Fibroblast of lung (primary cell): ENCODE measurements around the gene ZNF219. TPM values are rescaled to one million over a fixed set of nuclear protein-coding genes. Genes with fewer than 3 reads are reported as not detected.

Experiments
- DNase-seq, 2 donors: peaks; one replicate each; pipeline versions ENCODE4 v3.0.0 to v3.0.0-alpha.2; 2010; ENCODE audit warnings: low read depth in 2 of 2
- H2AFZ ChIP-seq: 2 replicates; pipeline ENCODE4 v1.5.1; 2012; ENCODE audit warnings: low read length, control low read depth, inconsistent platforms
- H3K27ac ChIP-seq: 2 replicates; pipeline ENCODE4 v1.5.1; 2011; ENCODE audit warnings: low read length, control low read depth; ENCODE audit not compliant: insufficient read depth
- H3K27me3 ChIP-seq: 2 replicates; pipeline ENCODE4 v1.5.1; 2011; ENCODE audit warnings: mild to moderate bottlenecking, low read length; ENCODE audit not compliant: control insufficient read depth, insufficient read depth
- H3K36me3 ChIP-seq: 2 replicates; pipeline ENCODE4 v1.5.1; 2011; ENCODE audit warnings: low read length; ENCODE audit not compliant: control insufficient read depth, insufficient read depth
- H3K4me1 ChIP-seq: 2 replicates; pipeline ENCODE4 v1.5.1; 2011; ENCODE audit warnings: low read length; ENCODE audit not compliant: control insufficient read depth, insufficient read depth; ENCODE audit errors: extremely low read depth
- H3K4me2 ChIP-seq: 2 replicates; pipeline ENCODE4 v1.5.1; 2011; ENCODE audit warnings: low read length, control low read depth; ENCODE audit not compliant: insufficient read depth; ENCODE audit errors: extremely low read depth
- H3K4me3 ChIP-seq, 4 experiments: fragments of 200-600 bp in 1 of 4; sonication (generic) in 1 of 4; replicated peaks in 1 of 4; 2 replicates each; pipeline ENCODE4 v1.5.1; 2011 to 2016; ENCODE audit warnings: low read length in 4 of 4, low read depth in 3 of 4, mild to moderate bottlenecking in 3 of 4, control low read depth in 2 of 4, inconsistent platforms in 1 of 4, mixed read lengths in 1 of 4; ENCODE audit not compliant: insufficient read depth in 1 of 4; ENCODE audit errors: control extremely low read depth in 1 of 4
- H3K79me2 ChIP-seq: 2 replicates; pipeline ENCODE4 v1.5.1; 2012; ENCODE audit warnings: mild to moderate bottlenecking, low read length, inconsistent platforms; ENCODE audit not compliant: control insufficient read depth, insufficient read depth
- H3K9ac ChIP-seq: 2 replicates; pipeline ENCODE4 v1.5.1; 2011; ENCODE audit warnings: mild to moderate bottlenecking, low read length, control low read depth; ENCODE audit not compliant: insufficient read depth
- H3K9me3 ChIP-seq: 2 replicates; pipeline ENCODE4 v1.5.1; 2012; ENCODE audit warnings: low read depth, low read length; ENCODE audit not compliant: control insufficient read depth, insufficient read depth
- H4K20me1 ChIP-seq: 2 replicates; pipeline ENCODE4 v1.5.1; 2011; ENCODE audit warnings: low read length; ENCODE audit not compliant: control insufficient read depth, insufficient read depth; ENCODE audit errors: extremely low read depth
- CTCF ChIP-seq, 2 donors: IDR thresholded peaks in 1 of 2; conservative IDR thresholded peaks in 1 of 2; 1 replicate in 1 of 2; 2 replicates in 1 of 2; pipeline ENCODE4 v1.5.1; 2011 to 2012; ENCODE audit warnings: low read length in 2 of 2, control low read depth in 1 of 2, inconsistent platforms in 1 of 2, low read depth in 1 of 2, mild to moderate bottlenecking in 1 of 2
- EZH2 ChIP-seq: IDR thresholded peaks from 2 replicates; pipeline ENCODE4 v1.5.1; 2012; ENCODE audit warnings: low read length, control low read depth, mild to moderate bottlenecking; ENCODE audit errors: missing control alignments
- polyA plus RNA-seq, 2 donors: library from polyadenylated mRNA; depleted of rRNA in 1 of 2; stranded (reverse) in 1 of 2; unstranded in 1 of 2; fragments of >200 nt; gene quantifications; 2 replicates each; pipeline ENCODE4 v1.2.1, GENCODE V29; 2011 to 2012; ENCODE audit warnings: missing spikeins in 1 of 2
- total RNA-seq: library from RNA; depleted of rRNA; stranded (reverse); fragments of >200 nt; gene quantifications from 2 replicates; pipeline ENCODE4 v1.2.1, GENCODE V29; 2014

The ZNF219 gene
- total and polyA plus RNA-seq, 2 donors (not counting 1 experiment from before 2014, with no cell fraction given), result 2.2 to 4.6 TPM

GRCh38 chr14:21096438-21096837 is 2.0 kb downstream of the ZNF219 start:
- Histone ChIP-seq H3K9ac (no peak overlapping the region), H3K79me2 (no peaks in the 10 kb centered on the region), H3K27ac (no peak overlapping the region), H3K4me2 (no peak overlapping the region), H4K20me1 (no peaks in the 10 kb centered on the region), H3K36me3 (peaks cover 2% of the 10 kb centered on the region), H3K9me3 (no peaks in the 10 kb centered on the region), H3K4me1 (peaks cover 3% of the 10 kb centered on the region), H2AFZ (no peak overlapping the region), H3K4me3 (no peak overlapping the region), H3K27me3 (no peaks in the 10 kb centered on the region)
- DNase-seq, result no peak
- TF ChIP-seq CTCF (conservative IDR thresholded peaks at IDR 0.05 in 1 of 2, IDR thresholded peaks at IDR 0.05 in 1 of 2; ENCODE audit: low read depth in 1 of 2, low read length in 2 of 2) (no peak), EZH2 (no peak)

- Histone ChIP-seq H3K4me2 (no peak overlapping the region), H3K27ac (no peak overlapping the region), H3K9me3 (no peaks in the 10 kb centered on the region), H3K27me3 (no peaks in the 10 kb centered on the region), H3K36me3 (peaks cover 2% of the 10 kb centered on the region), H3K4me1 (peaks cover 3% of the 10 kb centered on the region), H3K79me2 (no peaks in the 10 kb centered on the region), H3K9ac (no peak overlapping the region), H2AFZ (no peak overlapping the region), H3K4me3 (no peak overlapping the region), H4K20me1 (no peaks in the 10 kb centered on the region)
- peak; percentile 26 to 32 for DNase-seq
- TF ChIP-seq CTCF (conservative IDR thresholded peaks at IDR 0.05 in 1 of 2, IDR thresholded peaks at IDR 0.05 in 1 of 2; ENCODE audit: low read depth in 1 of 2, low read length in 2 of 2), result no peak
- TF ChIP-seq EZH2, result no peak
Measured at GRCh38 chr14:21095430-21096205, 2.8 kb downstream of the ZNF219 start.

- Histone ChIP-seq H3K9ac (no peak overlapping the region), H3K4me2 (no peak overlapping the region), H4K20me1 (no peaks in the 10 kb centered on the region), H3K4me1 (peaks cover under 1% of the 10 kb centered on the region), H3K27me3 (no peaks in the 10 kb centered on the region), H3K27ac (no peak overlapping the region), H3K36me3 (peaks cover 3% of the 10 kb centered on the region), H3K79me2 (no peaks in the 10 kb centered on the region), H2AFZ (no peak overlapping the region), H3K4me3 (no peak overlapping the region), H3K9me3 (no peaks in the 10 kb centered on the region)
- TF ChIP-seq EZH2, result no peak
- TF ChIP-seq CTCF (conservative IDR thresholded peaks at IDR 0.05 in 1 of 2, IDR thresholded peaks at IDR 0.05 in 1 of 2; ENCODE audit: low read depth in 1 of 2, low read length in 2 of 2), result peak in 1 of 2 donors; percentile 42
- DNase-seq, result peak in 1 of 2 donors; percentile 22
Measured at GRCh38 chr14:21093769-21094681, 4.4 kb downstream of the ZNF219 start.
